Bone marrow (tissue), 2 donors: ENCODE measurements around the gene VPS37C.

Experiments used
- DNase-seq, 2 donors: peaks; one replicate each; lab custom pipeline; 2025; lab: John Stamatoyannopoulos, UW

The VPS37C gene

DNA sequence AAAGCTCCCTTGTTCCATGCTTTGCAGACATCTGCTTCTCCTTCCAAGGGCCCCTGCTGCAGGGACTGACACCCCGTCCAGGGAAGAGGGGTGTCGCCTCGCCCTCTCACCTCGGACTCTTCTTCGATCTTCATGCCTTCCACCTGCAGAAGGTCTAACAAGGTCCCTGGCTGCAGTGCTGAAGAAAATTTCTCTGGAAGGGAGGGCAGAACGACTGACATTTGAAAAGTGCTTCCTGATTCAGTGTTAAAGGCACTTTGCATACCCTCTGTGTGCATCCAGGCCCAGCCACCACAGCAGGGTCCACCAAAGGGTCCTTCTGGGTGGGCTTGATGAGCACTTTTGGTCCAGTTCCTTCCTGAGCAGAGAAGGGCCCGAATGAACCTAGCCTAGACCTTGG, 28.1 kb downstream of the VPS37C start:
- no peak for DNase-seq

DNA sequence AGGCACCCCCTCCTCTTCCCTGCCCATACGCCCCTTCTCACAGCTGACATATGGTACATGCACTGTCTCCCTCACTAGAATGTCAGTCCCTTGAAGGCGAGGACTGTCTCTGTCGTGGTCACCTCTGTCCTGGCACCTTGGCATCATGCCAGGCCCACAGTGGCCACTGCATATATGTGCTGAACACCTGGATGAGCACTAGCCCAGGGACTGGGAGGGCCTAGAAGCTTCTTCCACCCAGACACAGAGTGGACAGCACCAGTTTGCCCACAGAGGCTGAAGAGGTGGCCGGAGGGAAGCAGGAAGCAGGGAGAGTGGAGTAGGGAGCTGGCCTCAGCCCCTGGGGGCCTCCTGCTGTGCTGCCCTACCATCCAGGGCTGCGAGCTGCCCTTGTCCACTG, 28.6 kb downstream of the VPS37C start:
- DNase-seq, result no peak

DNA sequence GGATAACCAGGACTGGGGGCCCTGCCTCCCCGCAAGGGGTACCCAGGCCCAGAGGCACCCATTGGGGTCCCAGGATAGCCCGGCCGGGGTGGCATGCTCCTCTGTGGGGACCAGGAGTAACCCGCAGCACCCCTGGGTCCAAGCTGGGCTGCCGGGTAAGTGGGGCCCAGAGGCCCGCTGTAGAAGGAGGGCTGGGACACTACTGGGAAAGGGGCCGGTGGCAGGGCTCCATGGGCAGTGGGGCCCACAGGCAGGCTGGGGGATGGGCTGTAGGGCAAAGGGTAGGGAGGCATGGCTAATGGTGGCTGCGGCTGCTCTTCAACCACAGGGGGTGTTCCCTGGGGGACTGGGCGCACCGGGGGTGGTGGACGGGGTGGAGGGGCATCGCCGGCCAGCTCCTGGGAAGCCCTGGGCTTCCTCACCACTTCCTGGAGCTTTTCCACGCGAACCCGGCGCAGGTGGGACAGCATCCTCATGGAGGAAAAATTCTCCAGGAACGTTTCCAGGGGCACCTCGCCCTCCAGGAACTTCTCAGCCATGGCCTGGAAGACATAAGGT, 29.1 kb downstream of the VPS37C start:
- no peak for DNase-seq

DNA sequence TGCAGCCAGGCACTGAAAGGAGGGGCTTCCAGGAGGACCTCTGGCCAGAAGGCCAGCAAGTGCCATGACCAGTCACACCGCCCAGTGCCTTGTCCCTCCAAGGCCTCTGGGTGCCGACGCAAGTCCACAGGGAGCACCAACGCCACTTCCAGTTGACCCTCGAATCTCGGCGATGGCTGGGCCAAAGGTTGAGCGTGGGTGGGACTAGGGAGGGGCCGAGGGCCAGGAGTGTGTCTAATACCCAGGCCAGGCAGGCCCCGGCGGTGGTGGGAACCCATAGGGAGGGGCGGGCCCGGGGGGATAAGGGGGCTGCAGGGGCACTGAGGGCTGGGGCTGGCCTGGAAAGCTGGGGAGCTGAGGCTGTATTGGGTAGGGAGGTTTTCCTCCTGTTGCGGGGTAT, 29.6 kb downstream of the VPS37C start:
- DNase-seq, result no peak

DNA sequence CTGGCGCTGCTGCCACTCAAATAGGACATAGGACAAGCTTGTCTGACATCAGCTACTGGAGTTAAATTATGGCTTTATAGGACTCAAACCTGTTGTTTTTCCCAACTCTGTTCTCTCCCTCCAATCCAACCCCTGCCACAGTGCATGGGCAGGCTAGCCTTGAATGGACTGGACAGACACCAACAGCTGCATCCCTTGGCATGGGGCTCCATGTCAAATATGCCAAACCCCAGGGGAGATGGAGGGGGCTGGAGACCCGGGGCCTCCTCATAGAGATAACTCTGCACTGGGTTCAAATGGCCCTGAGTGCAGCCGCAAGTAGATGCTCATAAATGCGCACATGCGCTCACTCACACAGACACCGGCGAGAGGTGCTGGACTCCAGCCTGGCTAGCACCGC, 30.0 kb downstream of the VPS37C start:
- DNase-seq, result no peak

DNA sequence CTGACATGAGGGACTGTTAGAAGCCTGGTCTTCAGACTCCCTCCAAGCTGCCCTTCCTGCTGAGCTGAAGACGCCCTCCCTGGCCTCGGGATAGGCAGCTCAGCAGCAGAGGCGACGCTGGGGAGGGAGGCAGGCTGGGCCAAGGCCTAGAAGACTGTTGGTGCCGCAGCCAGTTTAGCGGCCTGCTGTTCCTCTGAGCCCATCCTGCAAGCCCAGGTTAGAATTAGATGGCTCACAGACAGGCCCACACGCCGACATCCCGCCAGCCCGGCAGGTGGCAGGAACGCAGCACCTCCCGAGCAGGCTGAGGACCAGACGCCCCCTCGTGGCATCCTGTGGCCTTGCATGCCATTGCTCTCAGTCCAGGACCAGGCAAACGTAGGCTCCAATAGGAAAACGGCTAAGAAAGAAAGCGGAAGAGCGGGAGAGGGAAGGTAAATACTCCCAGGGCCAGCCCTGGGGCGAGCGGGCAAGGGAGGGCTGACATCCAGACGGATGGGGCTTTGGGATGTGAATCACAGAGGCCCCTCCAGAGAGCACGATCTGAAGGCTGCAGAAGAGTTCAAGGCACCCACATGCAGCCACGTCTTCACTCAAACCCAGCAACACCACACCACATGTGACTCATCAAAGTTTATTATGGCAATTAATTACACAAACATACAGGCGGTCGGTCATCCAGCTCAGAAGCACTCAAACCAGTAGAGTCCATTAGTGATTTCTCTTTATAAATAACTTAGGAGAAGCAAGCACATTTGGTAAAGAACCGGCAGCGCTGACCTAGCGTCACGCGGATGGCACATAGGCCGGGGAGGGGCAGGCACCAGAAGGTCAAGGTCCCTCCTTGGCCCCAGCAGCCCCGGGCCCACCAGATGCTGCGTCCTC, 31.3 kb downstream of the VPS37C start:
- DNase-seq, result no peak

DNA sequence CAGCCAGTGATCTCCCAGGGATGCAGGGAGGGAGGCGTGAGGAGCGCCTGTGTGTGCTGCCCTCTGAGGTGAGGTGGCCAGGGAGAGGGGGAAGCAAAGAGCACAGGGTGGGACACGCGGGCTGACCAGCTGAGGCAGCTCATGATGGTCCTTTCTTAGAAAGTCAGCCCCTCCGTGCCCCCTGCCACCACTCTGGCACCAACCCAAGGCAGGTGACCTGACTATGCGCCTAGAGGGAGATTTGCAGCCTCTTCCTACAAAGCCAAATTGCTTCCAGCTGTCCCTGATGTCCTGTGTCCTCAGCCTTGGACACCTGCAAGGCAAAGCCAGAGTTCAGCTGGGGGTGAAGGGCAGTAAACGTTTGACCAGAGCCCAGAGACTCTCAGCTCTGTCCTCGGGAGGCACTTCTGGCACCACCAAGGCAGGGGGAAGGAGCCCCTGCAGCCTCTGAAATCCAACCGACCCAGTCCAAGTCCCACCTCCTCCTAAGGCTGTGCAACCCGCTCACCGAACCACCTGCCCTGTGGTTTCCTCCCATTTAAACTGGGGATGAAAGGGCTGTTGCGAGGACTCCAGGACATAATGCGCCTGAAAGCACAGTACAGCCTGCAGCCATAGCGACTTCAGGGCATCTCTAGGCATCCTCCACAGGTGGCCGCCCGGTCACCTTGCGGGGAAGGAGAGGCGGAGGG, 32.1 kb downstream of the VPS37C start:
- no peak for DNase-seq

DNA sequence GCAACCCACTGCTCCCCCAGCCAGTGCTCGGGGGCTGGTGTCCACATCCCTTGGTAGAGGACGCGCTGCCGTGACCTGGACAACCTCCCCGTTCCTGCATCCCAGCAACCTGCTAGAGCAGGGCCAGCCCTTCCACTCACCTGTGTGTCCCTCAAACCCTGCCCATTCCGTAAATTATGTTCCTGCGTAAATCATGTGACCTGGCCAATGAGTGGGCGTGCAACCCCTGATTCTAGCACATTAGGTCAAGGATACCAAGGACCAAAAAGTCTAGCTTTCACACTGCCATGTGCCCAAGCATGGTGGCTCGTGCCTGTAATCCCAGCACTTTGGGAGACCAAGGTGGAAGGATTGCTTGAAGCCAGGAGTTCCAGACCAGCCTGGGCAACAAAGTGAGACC, 33.2 kb downstream of the VPS37C start:
- DNase-seq, result no peak

DNA sequence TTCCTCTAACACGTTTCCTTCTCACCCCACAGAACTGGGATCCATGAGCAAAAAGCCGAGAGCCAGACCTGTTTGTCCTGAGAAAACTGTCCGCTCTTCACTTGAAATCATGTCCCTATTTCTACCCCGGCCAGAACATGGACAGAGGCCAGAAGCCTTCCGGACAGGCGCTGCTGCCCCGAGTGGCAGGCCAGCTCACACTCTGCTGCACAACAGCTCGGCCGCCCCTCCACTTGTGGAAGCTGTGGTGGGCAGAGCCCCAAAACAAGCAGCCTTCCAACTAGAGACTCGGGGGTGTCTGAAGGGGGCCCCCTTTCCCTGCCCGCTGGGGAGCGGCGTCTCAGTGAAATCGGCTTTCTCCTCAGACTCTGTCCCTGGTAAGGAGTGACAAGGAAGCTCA, 35.0 kb downstream of the VPS37C start:
- no peak for DNase-seq

DNA sequence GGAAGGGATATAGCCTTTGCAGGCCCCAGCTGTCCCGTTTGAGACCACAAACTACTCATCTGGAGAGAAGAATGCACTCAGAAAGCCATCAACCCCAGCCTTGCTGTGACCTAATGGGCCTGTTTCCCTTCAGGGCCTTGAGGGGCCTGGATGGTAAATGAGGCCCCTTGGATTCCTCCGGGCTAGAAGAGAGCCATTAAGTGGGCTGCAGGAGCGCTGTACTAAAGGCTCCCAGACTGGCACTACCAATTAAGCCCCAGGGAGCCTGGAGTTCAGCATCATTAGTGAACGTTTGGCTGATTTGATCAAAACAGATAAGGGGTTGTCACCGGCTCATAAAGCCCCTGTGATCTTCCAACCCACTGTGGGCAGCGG, 35.9 kb downstream of the VPS37C start:
- DNase-seq, result no peak

DNA sequence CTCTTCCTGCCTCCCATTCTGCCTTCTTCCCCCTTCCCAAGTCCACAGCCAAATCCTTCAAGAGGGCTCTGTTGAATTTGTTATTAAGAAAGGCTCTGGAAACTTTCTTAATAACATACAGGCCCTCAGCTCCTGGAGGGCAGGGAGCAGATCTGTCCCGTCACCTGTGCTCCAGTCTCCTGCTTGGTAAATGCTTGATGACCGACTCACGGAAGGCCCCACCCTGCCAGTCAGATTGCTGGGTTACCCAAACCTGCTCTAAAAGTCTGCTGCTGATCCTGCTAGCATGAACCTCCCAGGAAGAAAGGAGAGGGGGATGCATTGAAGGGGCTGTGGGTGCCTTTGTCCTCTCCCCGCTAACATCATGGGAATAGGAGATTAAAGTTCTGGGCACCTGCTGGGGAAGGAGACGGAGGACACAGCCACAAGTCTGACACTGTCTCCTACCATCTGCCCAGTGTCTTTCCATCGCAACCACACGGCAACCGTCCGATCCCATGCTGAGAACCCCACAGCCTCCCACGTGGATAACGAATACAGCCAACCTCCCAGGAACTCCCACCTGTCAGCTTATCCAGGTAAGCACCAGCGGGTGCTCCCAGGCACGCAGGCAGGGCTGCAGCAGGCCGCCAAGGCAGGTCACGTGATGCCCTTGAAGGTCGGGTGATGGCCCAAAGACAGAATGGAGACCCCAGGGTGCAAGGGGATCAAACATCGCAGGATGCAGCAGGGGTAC, 36.5 kb downstream of the VPS37C start:
- DNase-seq, result no peak

DNA sequence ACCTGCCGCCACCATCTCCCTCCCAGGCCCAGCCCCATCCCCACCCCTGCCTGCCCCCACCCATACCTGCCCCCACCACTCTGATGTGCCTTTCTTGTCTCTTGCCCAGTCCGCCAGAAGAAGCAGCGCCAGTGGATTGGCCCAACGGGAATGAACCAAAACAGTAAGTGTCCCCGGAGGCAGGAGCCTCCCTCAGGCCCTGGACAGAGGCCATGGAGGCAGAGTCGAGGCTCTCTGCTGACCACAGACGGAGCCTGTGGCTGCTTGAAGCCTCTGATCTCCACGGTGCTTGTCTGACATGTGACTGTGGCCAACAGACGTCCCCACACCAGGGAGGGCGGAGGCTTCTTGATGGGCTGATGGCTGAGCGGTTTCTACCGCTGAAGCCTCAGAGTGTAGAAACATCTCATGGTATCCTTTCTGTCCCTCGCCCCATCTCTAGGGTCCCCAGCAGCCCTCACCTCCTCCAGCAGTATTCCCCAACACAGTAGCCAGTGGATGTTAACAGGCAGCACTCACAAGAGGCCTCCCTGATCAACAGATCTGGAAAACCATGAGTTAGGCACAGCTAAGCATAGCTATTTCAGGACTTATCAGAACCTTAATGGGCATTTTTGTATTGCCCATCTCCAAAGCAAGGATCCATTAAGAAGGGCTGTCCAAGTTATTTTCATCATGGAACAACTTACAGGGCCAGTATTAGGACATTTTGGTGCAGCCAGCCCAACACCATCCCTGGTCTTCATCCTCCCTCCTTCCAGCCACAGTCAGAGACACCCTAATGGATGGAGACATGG, 37.3 kb downstream of the VPS37C start:
- DNase-seq, result no peak

DNA sequence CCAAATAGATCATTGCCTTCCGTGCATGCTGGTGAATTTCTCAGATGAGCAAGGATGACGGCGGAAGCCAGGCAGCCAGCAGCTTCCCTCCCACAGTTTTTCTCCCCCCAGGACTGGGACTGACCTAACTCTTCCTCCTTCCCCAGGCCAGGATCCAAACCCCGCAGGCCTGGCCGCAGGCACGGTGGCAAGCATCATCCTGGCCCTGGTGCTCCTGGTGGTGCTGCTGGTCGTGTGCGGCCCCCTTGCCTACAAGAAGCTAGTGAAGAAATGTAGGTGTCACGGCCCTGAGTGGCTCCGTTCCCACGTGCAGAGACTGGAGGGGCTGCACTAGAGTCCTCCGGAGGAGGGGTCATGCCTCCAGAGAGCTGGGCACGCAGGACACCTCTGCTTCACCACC, 38.5 kb downstream of the VPS37C start:
- no peak for DNase-seq

DNA sequence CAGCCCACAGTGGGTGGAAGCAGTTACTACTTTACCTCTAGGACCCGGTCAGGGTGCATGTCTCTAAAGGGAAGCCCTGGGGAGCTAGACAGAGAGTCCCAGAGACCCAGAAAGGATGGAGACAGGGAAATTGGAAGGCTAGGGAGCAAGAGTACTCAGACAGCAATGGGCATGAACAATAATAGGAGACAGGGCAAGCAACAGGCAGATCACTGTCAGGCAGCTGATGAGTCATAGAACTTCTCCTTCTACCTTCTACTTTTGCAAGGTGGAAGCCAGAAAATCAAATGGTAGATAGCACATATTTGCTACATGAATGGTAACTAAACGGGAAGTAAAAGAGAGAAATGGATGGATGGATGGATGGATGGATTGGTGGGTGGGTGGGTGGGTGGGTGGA, 39.3 kb downstream of the VPS37C start:
- DNase-seq, result no peak

DNA sequence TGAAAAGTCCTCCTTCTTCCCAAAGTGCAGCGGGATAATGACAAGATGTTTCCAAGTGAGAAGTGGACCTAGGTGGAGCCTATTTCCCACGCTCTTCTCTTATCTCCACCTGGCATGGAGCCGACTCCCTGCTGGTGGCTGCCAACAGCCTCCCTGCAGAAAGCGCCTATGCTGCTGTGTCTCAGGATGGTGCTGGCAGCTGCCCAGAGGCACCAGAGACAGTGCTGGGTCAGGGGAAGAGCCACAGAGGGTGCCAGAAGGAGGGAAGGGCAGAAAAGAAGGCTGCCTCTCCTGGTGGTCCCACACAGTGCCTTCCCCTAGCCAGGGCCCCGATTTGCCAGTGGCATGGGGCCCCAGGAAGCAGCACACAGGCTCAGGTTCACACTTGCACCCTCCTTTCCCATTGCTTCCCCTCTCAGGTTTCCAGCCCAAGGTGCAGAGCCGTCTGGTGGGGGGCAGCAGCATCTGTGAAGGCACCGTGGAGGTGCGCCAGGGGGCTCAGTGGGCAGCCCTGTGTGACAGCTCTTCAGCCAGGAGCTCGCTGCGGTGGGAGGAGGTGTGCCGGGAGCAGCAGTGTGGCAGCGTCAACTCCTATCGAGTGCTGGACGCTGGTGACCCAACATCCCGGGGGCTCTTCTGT, 39.9 kb downstream of the VPS37C start:
- no peak for DNase-seq

DNA sequence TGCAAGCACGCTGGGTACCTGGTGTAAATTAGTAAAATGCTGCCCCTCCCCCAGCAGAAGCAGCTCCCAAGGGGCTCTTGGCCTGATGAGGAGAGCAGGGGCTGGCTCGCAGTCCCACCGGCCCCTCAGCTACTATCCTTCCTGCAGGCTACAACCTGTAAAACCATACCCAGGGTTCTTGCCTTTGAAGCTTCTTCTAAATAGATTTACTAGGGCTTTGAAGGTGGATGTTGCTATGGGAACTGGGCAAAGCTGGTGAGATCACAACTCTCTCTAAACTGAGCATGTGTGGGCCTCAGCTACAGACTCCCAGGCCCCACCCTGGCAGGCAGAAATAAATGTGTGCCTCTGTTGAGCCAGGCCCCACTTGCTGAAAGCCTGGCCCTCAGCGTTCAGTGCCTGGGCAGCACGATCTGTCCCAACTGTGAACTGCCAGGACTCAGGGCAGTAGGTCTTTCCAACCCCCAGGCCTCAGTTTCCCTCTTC, 40.5 kb downstream of the VPS37C start:
- no peak for DNase-seq

DNA sequence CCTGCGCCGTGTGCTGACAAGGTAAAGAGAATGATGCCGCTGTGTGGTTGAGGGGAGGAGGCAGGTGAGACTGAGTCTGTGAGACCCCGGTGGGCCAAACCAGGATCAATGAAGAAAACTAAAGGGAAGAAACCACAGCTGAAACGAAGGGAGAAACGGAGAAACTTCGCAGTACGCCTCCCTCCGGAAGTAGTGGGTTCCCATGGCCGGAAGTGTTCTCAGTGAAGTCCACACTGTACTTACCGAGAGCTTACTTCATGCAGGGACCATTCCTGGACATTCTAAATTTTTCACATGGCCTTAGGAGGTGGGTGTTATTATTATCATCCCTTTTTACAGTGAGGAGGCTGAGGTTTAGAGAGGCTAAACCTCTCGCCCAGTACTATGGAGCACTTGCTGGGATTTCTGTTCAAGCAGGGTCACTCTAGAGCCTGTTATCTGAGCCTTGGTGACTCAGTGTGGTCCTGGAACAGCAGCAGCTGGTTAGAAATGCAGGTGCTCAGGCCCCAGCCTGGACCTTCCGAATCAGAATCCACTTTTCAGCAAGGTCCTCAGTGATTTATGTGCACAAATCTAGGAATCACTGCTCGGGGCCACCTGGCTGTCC, 41.0 kb downstream of the VPS37C start:
- no peak for DNase-seq

DNA sequence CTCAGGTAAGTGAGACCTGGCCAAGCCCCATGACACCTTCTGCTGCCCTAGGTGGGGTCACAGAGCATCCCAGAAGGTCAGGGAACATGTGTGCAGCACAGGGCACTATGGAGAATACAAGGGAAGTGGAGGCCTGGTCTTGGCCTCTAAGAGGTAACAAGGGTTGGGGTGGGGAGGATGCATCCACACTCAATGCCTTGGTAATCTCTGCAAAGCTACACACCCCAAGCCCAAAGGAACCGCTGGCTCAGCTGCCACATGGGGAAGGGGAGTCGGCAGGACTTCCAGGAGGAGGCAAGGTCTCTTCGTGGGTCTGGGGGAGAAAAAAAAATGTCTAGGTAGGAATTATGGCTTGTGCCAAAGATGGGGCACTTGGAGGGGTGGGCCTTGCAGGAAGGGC, 41.7 kb downstream of the VPS37C start:
- DNase-seq, result no peak

DNA sequence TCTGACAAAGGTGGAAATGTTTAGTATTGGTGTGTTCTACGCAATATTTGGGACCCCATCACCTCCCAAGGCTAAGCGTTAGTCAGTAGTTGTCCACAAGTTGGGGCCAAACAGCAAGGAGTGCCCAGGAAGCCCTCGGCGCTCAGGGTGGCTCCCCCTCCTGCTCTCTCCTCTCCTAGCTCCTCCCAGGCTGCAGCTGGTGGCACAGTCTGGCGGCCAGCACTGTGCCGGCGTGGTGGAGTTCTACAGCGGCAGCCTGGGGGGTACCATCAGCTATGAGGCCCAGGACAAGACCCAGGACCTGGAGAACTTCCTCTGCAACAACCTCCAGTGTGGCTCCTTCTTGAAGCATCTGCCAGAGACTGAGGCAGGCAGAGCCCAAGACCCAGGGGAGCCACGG, 42.2 kb downstream of the VPS37C start:
- DNase-seq, result no peak

DNA sequence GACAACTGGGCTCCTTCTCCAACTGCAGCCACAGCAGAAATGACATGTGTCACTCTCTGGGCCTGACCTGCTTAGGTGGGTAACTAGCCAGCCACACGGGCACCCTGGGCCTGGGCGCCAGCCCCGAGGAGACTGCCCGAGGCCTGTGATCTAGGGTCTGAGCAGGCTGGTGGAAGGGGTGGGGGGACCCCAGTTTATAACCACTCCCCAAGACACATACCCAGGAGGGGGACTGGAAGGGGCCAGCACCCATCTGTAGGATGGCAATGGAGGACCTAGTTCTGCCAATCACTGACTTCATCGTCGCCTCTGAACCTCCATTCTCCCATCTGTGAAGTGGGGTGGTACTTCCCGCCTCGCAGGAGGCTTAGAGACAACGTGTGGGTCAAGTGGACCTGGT, 42.8 kb downstream of the VPS37C start:
- DNase-seq, result no peak

DNA sequence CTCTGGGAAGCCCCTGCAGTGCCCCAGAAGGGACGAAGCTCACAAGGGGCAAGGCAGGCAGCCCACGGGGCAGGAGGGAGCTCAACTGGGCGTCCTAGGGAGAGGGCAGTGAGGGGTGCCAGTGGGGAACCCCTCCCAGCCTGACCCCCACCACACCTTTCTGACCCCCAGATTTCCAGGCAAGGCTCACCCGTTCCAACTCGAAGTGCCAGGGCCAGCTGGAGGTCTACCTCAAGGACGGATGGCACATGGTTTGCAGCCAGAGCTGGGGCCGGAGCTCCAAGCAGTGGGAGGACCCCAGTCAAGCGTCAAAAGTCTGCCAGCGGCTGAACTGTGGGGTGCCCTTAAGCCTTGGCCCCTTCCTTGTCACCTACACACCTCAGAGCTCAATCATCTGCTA, 43.2 kb downstream of the VPS37C start:
- no peak for DNase-seq
